ENCODE results near the gene PRRX2. TPM values are rescaled to one million over a fixed set of nuclear protein-coding genes. Genes with fewer than 3 reads are reported as not detected.

PRRX2 gene
- total RNA-seq, 1 donor from 2014 or later = not detected

DNA sequence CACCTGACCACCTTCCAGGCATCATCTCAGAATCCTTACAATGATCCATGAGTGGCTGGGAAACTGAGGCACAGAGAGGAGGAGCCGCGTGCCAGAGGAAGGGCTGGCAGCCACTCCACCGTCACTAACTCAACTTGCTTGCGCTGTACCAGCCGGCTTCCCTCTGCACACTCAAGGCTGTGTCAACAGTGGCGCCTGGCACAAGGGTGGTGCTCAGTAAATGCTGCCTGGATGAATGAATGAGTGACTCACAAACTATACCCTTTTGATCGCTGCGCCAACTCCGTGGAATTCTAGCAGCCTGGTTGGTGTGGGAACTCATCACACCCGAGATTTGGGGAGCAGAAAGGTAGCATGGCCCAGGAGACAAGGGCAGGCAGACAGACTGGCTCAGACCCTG lies 21.9 kb downstream of the PRRX2 start:
- Histone ChIP-seq H3K27me3 (ENCODE audit: control insufficient read depth, insufficient read depth, low read length) (peaks cover 5% of the 10 kb centered on the region), H3K4me3 (ENCODE audit: low read depth, low read length) (no peak overlapping the region), H3K36me3 (ENCODE audit: control insufficient read depth, insufficient read depth, low read length) (no peaks in the 10 kb centered on the region)
- DNase-seq (ENCODE audit: low read depth) (peak; percentile 61), FAIRE-seq (no peak)
- TF ChIP-seq, protein P1, sequence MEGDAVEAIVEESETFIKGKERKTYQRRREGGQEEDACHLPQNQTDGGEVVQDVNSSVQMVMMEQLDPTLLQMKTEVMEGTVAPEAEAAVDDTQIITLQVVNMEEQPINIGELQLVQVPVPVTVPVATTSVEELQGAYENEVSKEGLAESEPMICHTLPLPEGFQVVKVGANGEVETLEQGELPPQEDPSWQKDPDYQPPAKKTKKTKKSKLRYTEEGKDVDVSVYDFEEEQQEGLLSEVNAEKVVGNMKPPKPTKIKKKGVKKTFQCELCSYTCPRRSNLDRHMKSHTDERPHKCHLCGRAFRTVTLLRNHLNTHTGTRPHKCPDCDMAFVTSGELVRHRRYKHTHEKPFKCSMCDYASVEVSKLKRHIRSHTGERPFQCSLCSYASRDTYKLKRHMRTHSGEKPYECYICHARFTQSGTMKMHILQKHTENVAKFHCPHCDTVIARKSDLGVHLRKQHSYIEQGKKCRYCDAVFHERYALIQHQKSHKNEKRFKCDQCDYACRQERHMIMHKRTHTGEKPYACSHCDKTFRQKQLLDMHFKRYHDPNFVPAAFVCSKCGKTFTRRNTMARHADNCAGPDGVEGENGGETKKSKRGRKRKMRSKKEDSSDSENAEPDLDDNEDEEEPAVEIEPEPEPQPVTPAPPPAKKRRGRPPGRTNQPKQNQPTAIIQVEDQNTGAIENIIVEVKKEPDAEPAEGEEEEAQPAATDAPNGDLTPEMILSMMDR (IDR thresholded peaks at IDR 0.05; ENCODE audit: insufficient read depth, low read length, severe bottlenecking) = no peak

- no peak overlapping the region for H3K4me3 ChIP-seq (ENCODE audit: low read depth, low read length)
- peaks cover 5% of the 10 kb centered on the region for H3K27me3 ChIP-seq (ENCODE audit: control insufficient read depth, insufficient read depth, low read length)
- DNase-seq (ENCODE audit: low read depth) (no peak), FAIRE-seq (no peak)
- TF ChIP-seq, protein P1 (IDR thresholded peaks at IDR 0.05; ENCODE audit: insufficient read depth, low read length, severe bottlenecking) = no peak
- no peaks in the 10 kb centered on the region for H3K36me3 ChIP-seq (ENCODE audit: control insufficient read depth, insufficient read depth, low read length)
Measured at GRCh38 chr9:129688285-129689043, 23.0 kb downstream of the PRRX2 start.

- TF ChIP-seq, protein P1 (IDR thresholded peaks at IDR 0.05; ENCODE audit: insufficient read depth, low read length, severe bottlenecking) = no peak
- Histone ChIP-seq H3K27me3 (ENCODE audit: control insufficient read depth, insufficient read depth, low read length) (peaks cover 12% of the 10 kb centered on the region), H3K4me3 (ENCODE audit: low read depth, low read length) (no peak overlapping the region), H3K36me3 (ENCODE audit: control insufficient read depth, insufficient read depth, low read length) (no peaks in the 10 kb centered on the region)
- FAIRE-seq (no peak), DNase-seq (ENCODE audit: low read depth) (no peak)
Measured at GRCh38 chr9:129692534-129692933, 27.1 kb downstream of the PRRX2 start.

DNA sequence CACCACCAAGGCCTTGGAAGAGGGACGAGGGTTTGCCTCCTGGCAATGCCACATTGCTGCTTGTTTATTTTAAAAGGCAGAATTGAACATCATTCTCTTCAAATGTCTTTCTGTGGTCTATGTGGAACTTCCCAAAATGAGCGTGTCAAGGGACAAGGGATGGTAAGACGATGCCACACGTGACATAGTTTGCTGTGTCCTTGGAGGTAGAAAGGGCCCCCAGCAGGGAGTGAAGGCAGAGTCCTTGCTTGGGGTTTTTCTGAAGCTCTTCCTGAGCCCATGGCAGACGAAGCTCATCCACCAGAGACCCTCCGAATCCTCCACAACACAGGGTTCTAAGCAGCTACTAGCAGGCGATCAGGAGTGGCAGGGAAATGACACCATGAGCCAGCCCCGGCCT lies 28.3 kb downstream of the PRRX2 start:
- FAIRE-seq = no peak
- Histone ChIP-seq H3K27me3 (ENCODE audit: control insufficient read depth, insufficient read depth, low read length) (peaks cover 18% of the 10 kb centered on the region), H3K4me3 (ENCODE audit: low read depth, low read length) (no peak overlapping the region), H3K36me3 (ENCODE audit: control insufficient read depth, insufficient read depth, low read length) (no peaks in the 10 kb centered on the region)
- TF ChIP-seq, protein P1 (IDR thresholded peaks at IDR 0.05; ENCODE audit: insufficient read depth, low read length, severe bottlenecking) = no peak
- DNase-seq (ENCODE audit: low read depth) = no peak

DNA sequence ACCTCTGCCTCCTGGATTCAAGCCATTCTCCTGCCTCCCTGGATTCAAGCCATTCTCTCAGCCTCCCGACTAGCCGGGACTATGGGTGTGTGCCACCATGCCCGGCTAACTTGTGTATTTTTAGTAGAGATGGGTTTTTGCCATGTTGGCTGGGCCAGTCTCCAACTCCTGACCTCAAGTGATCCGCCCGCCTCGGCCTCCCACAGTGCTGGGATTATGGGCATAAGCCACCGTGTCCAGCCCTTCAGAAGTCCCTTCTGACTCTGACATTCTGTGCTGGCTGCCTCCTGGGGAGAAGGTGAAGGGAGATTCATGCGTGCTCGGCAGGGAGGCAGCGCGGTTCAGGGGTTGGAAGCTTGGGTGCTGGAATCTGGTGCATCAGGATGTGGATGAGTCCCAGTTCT lies 28.8 kb downstream of the PRRX2 start:
- no peak for FAIRE-seq

More for the DNA sequence above, 28.8 kb downstream of the PRRX2 start:
- Histone ChIP-seq H3K4me3 (ENCODE audit: low read depth, low read length) (no peak overlapping the region), H3K27me3 (ENCODE audit: control insufficient read depth, insufficient read depth, low read length) (peaks cover 18% of the 10 kb centered on the region), H3K36me3 (ENCODE audit: control insufficient read depth, insufficient read depth, low read length) (no peaks in the 10 kb centered on the region)
- TF ChIP-seq, protein P1 (IDR thresholded peaks at IDR 0.05; ENCODE audit: insufficient read depth, low read length, severe bottlenecking) = no peak
- DNase-seq (ENCODE audit: low read depth) = no peak
